Activated naive CD4-positive, alpha-beta T cell treated with anti-CD3 and anti-CD28 coated beads, Interleukin-2, amount 10 ng/mL, durations not matched to agents 7 days and 5 days (primary cell): ENCODE results near the gene KCTD21.
"Not testable (repeated sequence)": the region's sequence is repeated elsewhere in the genome, so short reads cannot be mapped to it uniquely, and the experiment has no call there.

Source experiments
- CTCF ChIA-PET: fragments of 350-600 bp; sonication (Branson Sonifier 250); formaldehyde crosslinking; loops from one replicate; lab custom pipeline; 2021; ENCODE audit warnings: antibody characterized with exemption; lab: Charles Lee
- DNase-seq: peaks from one replicate; pipeline ENCODE4 v3.0.0-alpha.2; 2020
- H3K27ac Mint-ChIP-seq: one replicate; pipeline ENCODE4 v1.8.0; 2021; ENCODE audit warnings: mild to moderate bottlenecking, moderate library complexity, mixed read lengths
- H3K27me3 Mint-ChIP-seq: one replicate; pipeline ENCODE4 v1.8.0; 2021; ENCODE audit warnings: mild to moderate bottlenecking, mixed read lengths
- H3K36me3 Mint-ChIP-seq: one replicate; pipeline ENCODE4 v1.8.0; 2021; ENCODE audit warnings: mixed read lengths
- H3K4me1 Mint-ChIP-seq: one replicate; pipeline ENCODE4 v1.8.0; 2021; ENCODE audit warnings: mixed read lengths
- H3K4me3 Mint-ChIP-seq: one replicate; pipeline ENCODE4 v1.8.0; 2021; ENCODE audit warnings: mild to moderate bottlenecking, moderate library complexity, mixed read lengths
- H3K9me3 Mint-ChIP-seq: one replicate; pipeline ENCODE4 v1.8.0; 2021; ENCODE audit warnings: mixed read lengths

The KCTD21 gene

GRCh38 chr11:78188286-78189173 lies at the start of gene KCTD21, which contains the start of gene USP35:
TSS of gene KCTD21 (minus strand) at chr11:78188626. CDS start at chr11:78174554, 14,072 bp downstream.
TSS of gene USP35 (plus strand) at chr11:78188919. CDS start at chr11:78196246, 7,327 bp downstream.
- DNase-seq = peak; percentile 96
- Mint-ChIP-seq H3K36me3 (peaks cover 16% of the 10 kb centered on the region), H3K27ac (peak within 1 kb of the TSS; percentile 90), H3K4me1 (peaks cover 51% of the 10 kb centered on the region), H3K27me3 (no peaks in the 10 kb centered on the region), H3K9me3 (no peaks in the 10 kb centered on the region), H3K4me3 (peak within 1 kb of the TSS; percentile 91)
- CTCF ChIA-PET = interaction anchor here (0.6 to 1.3 kb wide), 4 partner anchors 23 to 243 kb away, joined by 3 to 4 read pairs (median 4); no protein-coding TSS in a partner anchor

GRCh38 chr11:78237293-78238046 lies 49.0 kb upstream of the KCTD21 start:
- Mint-ChIP-seq H3K27ac (no peak overlapping the region), H3K4me3 (no peak overlapping the region), H3K4me1 (no peaks in the 10 kb centered on the region), H3K9me3 (peaks cover 29% of the 10 kb centered on the region), H3K27me3 (peaks cover 6% of the 10 kb centered on the region), H3K36me3 (peaks cover 40% of the 10 kb centered on the region)
- no peak for DNase-seq
- CTCF ChIA-PET = no interaction called here

DNA sequence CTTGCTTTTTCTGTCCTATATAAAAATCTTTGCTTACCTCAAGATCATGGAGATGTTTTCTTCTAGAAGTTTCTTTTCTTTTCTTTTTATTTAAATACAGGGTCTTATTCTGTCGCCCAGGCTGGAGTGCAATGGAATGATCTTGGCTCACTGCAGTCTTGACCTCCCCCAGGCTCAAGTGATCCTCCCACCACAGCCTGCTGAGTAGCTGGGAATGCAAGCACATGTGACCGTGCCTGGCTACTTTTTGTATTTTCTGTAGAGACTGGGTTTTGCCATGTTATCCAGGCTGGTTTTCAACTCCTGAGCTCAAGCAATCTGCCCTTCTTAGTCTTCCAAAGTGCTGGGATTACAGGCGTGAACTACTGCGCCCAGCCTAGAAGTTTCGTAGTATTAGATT lies 45.6 kb upstream of the KCTD21 start:
- no peaks in the 10 kb centered on the region for H3K27me3 Mint-ChIP-seq
- H3K4me1 Mint-ChIP-seq = peaks cover 15% of the 10 kb centered on the region
- no peak overlapping the region for H3K27ac Mint-ChIP-seq
- H3K9me3 Mint-ChIP-seq = peaks cover 13% of the 10 kb centered on the region
- no peak overlapping the region for H3K4me3 Mint-ChIP-seq
- CTCF ChIA-PET = no interaction called here
- H3K36me3 Mint-ChIP-seq = peaks cover 30% of the 10 kb centered on the region
- no peak for DNase-seq

- H3K9me3 Mint-ChIP-seq, DNase-seq, H3K27me3 Mint-ChIP-seq, CTCF ChIA-PET, H3K27ac Mint-ChIP-seq, H3K4me3 Mint-ChIP-seq: not testable (repeated sequence)
- peaks cover 24% of the 10 kb centered on the region for H3K4me1 Mint-ChIP-seq
- H3K36me3 Mint-ChIP-seq = peaks cover 31% of the 10 kb centered on the region
These were observed 44.6 kb upstream of the KCTD21 start for GRCh38 chr11:78233046-78233445.

GRCh38 chr11:78231962-78232501 lies 43.6 kb upstream of the KCTD21 start:
- CTCF ChIA-PET = interaction anchor here (1.4 kb wide), 1 partner anchor 333 kb away, joined by 5 read pairs; no protein-coding TSS in a partner anchor
- Mint-ChIP-seq H3K4me1 (peaks cover 35% of the 10 kb centered on the region), H3K27me3 (no peaks in the 10 kb centered on the region), H3K4me3 (no peak overlapping the region), H3K36me3 (peaks cover 24% of the 10 kb centered on the region), H3K27ac (no peak overlapping the region), H3K9me3 (peaks cover 1% of the 10 kb centered on the region)
- DNase-seq = no peak

GRCh38 chr11:78230161-78230877 lies 41.9 kb upstream of the KCTD21 start:
- Mint-ChIP-seq H3K27ac (no peak overlapping the region), H3K4me1 (peaks cover 43% of the 10 kb centered on the region), H3K4me3 (no peak overlapping the region), H3K9me3 (no peaks in the 10 kb centered on the region), H3K36me3 (peaks cover 15% of the 10 kb centered on the region), H3K27me3 (no peaks in the 10 kb centered on the region)
- CTCF ChIA-PET = no interaction called here
- DNase-seq = no peak

- CTCF ChIA-PET = interaction anchor here (2.6 to 3.9 kb wide), 2 partner anchors 12 to 336 kb away, joined by 7 to 65 read pairs; no protein-coding TSS in a partner anchor
- Mint-ChIP-seq H3K4me1 (peaks cover 53% of the 10 kb centered on the region), H3K9me3 (no peaks in the 10 kb centered on the region), H3K27me3 (no peaks in the 10 kb centered on the region), H3K36me3 (peaks cover 24% of the 10 kb centered on the region), H3K4me3 (no peak overlapping the region), H3K27ac (no peak overlapping the region)
- no peak for DNase-seq
These were observed 40.7 kb upstream of the KCTD21 start for GRCh38 chr11:78229106-78229505.

- peaks cover 27% of the 10 kb centered on the region for H3K36me3 Mint-ChIP-seq
- no peaks in the 10 kb centered on the region for H3K27me3 Mint-ChIP-seq
- H3K4me3 Mint-ChIP-seq = no peak overlapping the region
- H3K27ac Mint-ChIP-seq = no peak overlapping the region
- CTCF ChIA-PET = interaction anchor here (0.6 to 3.9 kb wide), 27 partner anchors 9 to 358 kb away, joined by 3 to 65 read pairs (median 4); partner anchors contain the start of genes ALG8, GAB2, INTS4 and KCTD21
- H3K4me1 Mint-ChIP-seq = peaks cover 55% of the 10 kb centered on the region
- no peaks in the 10 kb centered on the region for H3K9me3 Mint-ChIP-seq
- peak; percentile 39 for DNase-seq
These were observed 40.0 kb upstream of the KCTD21 start for GRCh38 chr11:78228467-78228866.

- Mint-ChIP-seq H3K4me3 (no peak overlapping the region), H3K9me3 (no peaks in the 10 kb centered on the region), H3K4me1 (peaks cover 56% of the 10 kb centered on the region), H3K27me3 (no peaks in the 10 kb centered on the region), H3K36me3 (peaks cover 28% of the 10 kb centered on the region), H3K27ac (no peak overlapping the region)
- DNase-seq = no peak
- CTCF ChIA-PET = interaction anchor here (0.6 to 3.9 kb wide), 31 partner anchors 8 to 359 kb away, joined by 3 to 65 read pairs (median 4); partner anchors contain the start of genes ALG8, GAB2, INTS4 and KCTD21
These were observed 39.5 kb upstream of the KCTD21 start for GRCh38 chr11:78227921-78228320.

DNA sequence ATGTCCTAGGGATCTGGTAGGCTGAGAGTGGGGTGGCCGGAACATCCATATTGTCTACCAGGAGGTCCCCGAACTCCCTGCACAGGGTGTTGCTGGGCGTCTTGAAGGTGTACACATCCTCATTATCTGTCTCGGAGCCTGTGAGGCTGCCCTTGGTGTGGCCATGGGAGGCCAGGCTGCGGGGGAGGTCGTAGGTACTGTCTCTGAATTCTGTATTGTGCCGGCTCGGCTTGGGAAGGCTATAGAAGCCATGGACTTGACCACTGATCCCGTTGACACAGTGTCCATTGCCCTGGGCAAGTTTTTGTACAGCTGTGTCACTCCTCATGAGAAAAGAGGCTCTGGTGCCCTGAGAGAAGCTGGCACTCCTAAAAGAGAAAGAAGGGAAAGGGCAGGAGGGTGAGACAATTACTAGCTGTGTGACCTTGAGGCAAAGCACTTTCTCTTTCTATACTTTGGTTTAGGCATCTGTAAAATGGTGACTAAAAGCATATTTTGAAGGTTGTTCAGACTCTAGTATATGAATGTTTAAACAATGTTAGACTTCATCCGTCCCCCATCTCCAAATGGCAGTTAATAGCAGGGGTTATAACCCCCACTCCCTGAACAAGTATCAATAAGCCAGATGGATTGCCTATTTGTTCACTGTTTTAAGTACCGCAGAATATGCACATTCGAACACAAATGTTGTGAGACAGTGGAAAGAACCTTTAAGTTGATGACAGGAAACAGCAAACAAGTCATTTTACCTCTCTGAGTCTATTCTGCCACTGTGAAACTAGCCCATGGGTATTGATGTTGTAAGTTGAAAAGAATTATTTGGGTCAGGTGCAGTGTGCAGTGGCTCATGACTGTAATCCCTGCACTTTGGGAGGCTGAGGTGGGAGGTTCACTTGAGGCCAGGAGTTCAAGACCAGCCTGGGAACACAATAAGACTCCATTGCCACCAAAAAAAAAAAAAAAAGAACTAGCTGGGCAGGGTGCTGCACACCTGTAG lies 38.6 kb upstream of the KCTD21 start:
- CTCF ChIA-PET = interaction anchor here (1.0 to 3.9 kb wide), 16 partner anchors 14 to 338 kb away, joined by 3 to 65 read pairs (median 4); partner anchors contain the start of genes GAB2, KCTD21 and USP35
- peaks cover 56% of the 10 kb centered on the region for H3K4me1 Mint-ChIP-seq

DNA sequence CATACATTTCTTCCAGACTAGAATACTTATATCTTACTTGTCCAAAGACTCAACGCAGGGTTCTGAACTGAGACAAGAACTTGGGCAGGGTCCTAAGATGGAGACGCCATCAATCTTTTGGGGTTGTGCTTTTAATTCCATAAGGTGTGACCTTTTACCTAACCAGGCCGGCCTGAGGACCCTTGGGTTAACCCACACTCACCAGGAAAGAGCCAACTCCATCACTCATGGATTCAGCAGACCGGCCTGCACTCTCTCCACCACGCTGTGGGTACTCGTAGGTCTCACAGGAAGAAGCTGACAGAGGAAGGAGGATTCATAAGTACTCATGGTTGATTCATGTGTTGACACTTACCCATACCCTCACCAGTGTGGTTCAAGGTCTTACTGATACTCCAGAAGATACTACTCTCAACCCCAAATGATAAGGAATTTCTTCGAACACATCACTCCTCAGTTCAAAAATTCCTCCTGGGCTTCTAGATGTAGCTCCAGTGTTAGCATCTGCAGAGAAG lies 36.5 kb upstream of the KCTD21 start:
- peaks cover 55% of the 10 kb centered on the region for H3K4me1 Mint-ChIP-seq
- DNase-seq = no peak
- no peak overlapping the region for H3K27ac Mint-ChIP-seq
- H3K4me3 Mint-ChIP-seq = no peak overlapping the region
- H3K9me3 Mint-ChIP-seq = no peaks in the 10 kb centered on the region
- H3K36me3 Mint-ChIP-seq = peaks cover 36% of the 10 kb centered on the region
- CTCF ChIA-PET = no interaction called here
- no peaks in the 10 kb centered on the region for H3K27me3 Mint-ChIP-seq

More for the DNA sequence above, 38.6 kb upstream of the KCTD21 start:
- no peak for DNase-seq
- Mint-ChIP-seq H3K36me3 (peaks cover 28% of the 10 kb centered on the region), H3K9me3 (no peaks in the 10 kb centered on the region), H3K27ac (peak overlapping the region; percentile 81), H3K4me3 (no peak overlapping the region), H3K27me3 (no peaks in the 10 kb centered on the region)

DNA sequence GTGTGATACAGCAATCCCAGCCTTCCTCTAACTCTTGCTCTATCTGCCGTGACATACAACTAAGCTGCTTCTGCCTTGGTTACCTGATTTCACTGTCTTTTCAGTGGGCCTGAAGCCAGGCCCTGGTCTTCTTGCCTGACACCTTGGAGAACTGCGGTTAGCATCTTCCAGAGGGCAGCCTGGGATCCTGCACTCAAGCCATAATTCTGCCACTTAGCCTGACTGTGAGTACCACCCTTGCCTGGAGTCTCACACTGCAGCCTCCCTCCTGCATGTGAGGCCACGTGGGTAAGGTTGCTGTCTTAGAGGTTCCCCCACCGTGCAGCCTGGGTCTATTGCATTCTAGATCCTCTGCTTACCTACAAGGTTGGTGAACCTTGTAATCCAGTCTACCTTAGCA lies 36.1 kb upstream of the KCTD21 start:
- Mint-ChIP-seq H3K4me3 (no peak overlapping the region), H3K27me3 (no peaks in the 10 kb centered on the region), H3K27ac (peak overlapping the region; percentile 21), H3K36me3 (peaks cover 39% of the 10 kb centered on the region), H3K9me3 (no peaks in the 10 kb centered on the region), H3K4me1 (peaks cover 51% of the 10 kb centered on the region)
- CTCF ChIA-PET = interaction anchor here (0.6 kb wide), 1 partner anchor 25 kb away, joined by 4 read pairs; no protein-coding TSS in a partner anchor
- no peak for DNase-seq
